Inferior parietal cortex (tissue), 1 donor: ENCODE data around the gene NRSN1.

Experiments used
- DNase-seq: peaks from one replicate; pipeline ENCODE4 v3.0.0-alpha.2; 2016; ENCODE audit errors: extremely low spot score

The NRSN1 gene

GRCh38 chr6:24125980-24126379 lies at the start of gene NRSN1:
NRSN1 (plus strand) TSS chr6:24126215; CDS start chr6:24134328, 8,113 bp downstream.
- no peak for DNase-seq

GRCh38 chr6:24078200-24078599 lies 47.8 kb upstream of the NRSN1 start:
- peak; percentile 57 for DNase-seq

GRCh38 chr6:24079076-24079475 lies 46.9 kb upstream of the NRSN1 start:
- no peak for DNase-seq

- no peak for DNase-seq
Observed at GRCh38 chr6:24080711-24081110, 45.3 kb upstream of the NRSN1 start.

GRCh38 chr6:24089736-24090135 lies 36.3 kb upstream of the NRSN1 start:
- DNase-seq, result no peak

- DNase-seq, result no peak
Observed at GRCh38 chr6:24092407-24092806, 33.6 kb upstream of the NRSN1 start.

- no peak for DNase-seq
Observed at GRCh38 chr6:24093381-24093780, 32.6 kb upstream of the NRSN1 start.

- no peak for DNase-seq
Observed at GRCh38 chr6:24099181-24099580, 26.8 kb upstream of the NRSN1 start.

GRCh38 chr6:24100024-24100769 lies 25.8 kb upstream of the NRSN1 start:
- no peak for DNase-seq

- no peak for DNase-seq
Observed at GRCh38 chr6:24100770-24101155, 25.3 kb upstream of the NRSN1 start.

- no peak for DNase-seq
Observed at GRCh38 chr6:24105191-24105590, 20.8 kb upstream of the NRSN1 start.

- DNase-seq, result no peak
Observed at GRCh38 chr6:24106291-24106690, 19.7 kb upstream of the NRSN1 start.

GRCh38 chr6:24107294-24107693 lies 18.7 kb upstream of the NRSN1 start:
- no peak for DNase-seq

GRCh38 chr6:24108056-24108455 lies 18.0 kb upstream of the NRSN1 start:
- no peak for DNase-seq

- no peak for DNase-seq
Observed at GRCh38 chr6:24110417-24110816, 15.6 kb upstream of the NRSN1 start.

GRCh38 chr6:24113891-24114290 lies 12.1 kb upstream of the NRSN1 start:
- DNase-seq, result no peak

- DNase-seq, result no peak
Observed at GRCh38 chr6:24117021-24117420, 9.0 kb upstream of the NRSN1 start.

- DNase-seq, result no peak
Observed at GRCh38 chr6:24122139-24122538, 3.9 kb upstream of the NRSN1 start.

GRCh38 chr6:24126586-24127192 lies 674 bp downstream of the NRSN1 start:
- DNase-seq, result peak; percentile 69

- DNase-seq, result no peak
Observed at GRCh38 chr6:24127316-24127715, 1.3 kb downstream of the NRSN1 start.

GRCh38 chr6:24131751-24132150 lies 5.7 kb downstream of the NRSN1 start:
- no peak for DNase-seq

- no peak for DNase-seq
Observed at GRCh38 chr6:24139080-24139479, 13.1 kb downstream of the NRSN1 start.

- no peak for DNase-seq
Observed at GRCh38 chr6:24139639-24140038, 13.6 kb downstream of the NRSN1 start.

- DNase-seq, result peak; percentile 69
Observed at GRCh38 chr6:24140591-24140990, 14.6 kb downstream of the NRSN1 start.
